IMR-90 (cell line): ENCODE measurements around the gene BCL2L2. TPM values are rescaled to one million over a fixed set of nuclear protein-coding genes. Genes with fewer than 3 reads are reported as not detected.

ENCODE experiments used
- ATAC-seq: fragments of 200-7000 bp; cut with Tn5 transposase; 2 replicates; pipeline ENCODE4 v1.9.1; 2020; ENCODE audit warnings: low read depth, mild to moderate bottlenecking, moderate library complexity
- BruUV-seq: library from RNA; stranded (reverse); fragments of 400-500 nt; replicated peaks from 2 replicates; lab custom pipeline; 2021; lab: Mats Ljungman, UMichigan
- CTCF ChIA-PET: fragments of 300-600 bp; formaldehyde crosslinking; extraction: SDS; loops from one replicate; lab custom pipeline; 2021; ENCODE audit warnings: antibody characterized with exemption; lab: Yijun Ruan, JAX
- POLR2A ChIA-PET: fragments of 300-600 bp; sonication (Branson Sonifier 250); formaldehyde crosslinking; loops from one replicate; lab custom pipeline; 2022; ENCODE audit warnings: antibody characterized with exemption; ENCODE audit not compliant: unreplicated experiment; lab: Charles Lee
- DNase-seq: peaks from one replicate; pipeline ENCODE4 v3.0.0; 2013
- H2AFZ ChIP-seq: replicated peaks from 2 replicates; pipeline ENCODE3; 2013; ENCODE audit warnings: low read length, mild to moderate bottlenecking; ENCODE audit not compliant: poor library complexity
- H2AK5ac ChIP-seq: 2 replicates; pipeline ENCODE4 v1.6.1; 2013; ENCODE audit warnings: low read depth, low read length, inconsistent platforms
- H2AK9ac ChIP-seq: replicated peaks from 2 replicates; pipeline ENCODE3; 2013; ENCODE audit warnings: mild to moderate bottlenecking, low read depth, low read length, moderate library complexity; ENCODE audit not compliant: poor library complexity
- H2BK120ac ChIP-seq: 2 replicates; pipeline ENCODE4 v1.6.1; 2013; ENCODE audit warnings: low read depth, low read length, inconsistent platforms
- H2BK15ac ChIP-seq: 3 replicates; pipeline ENCODE4 v1.6.1; 2013; ENCODE audit warnings: low read depth, low read length, inconsistent platforms
- H2BK20ac ChIP-seq: 2 replicates; pipeline ENCODE4 v1.6.1; 2013; ENCODE audit warnings: low read depth, mild to moderate bottlenecking, inconsistent platforms, low read length, moderate library complexity
- H2BK5ac ChIP-seq: 2 replicates; pipeline ENCODE4 v1.6.1; 2013; ENCODE audit warnings: mild to moderate bottlenecking, low read depth, low read length, inconsistent platforms; ENCODE audit not compliant: poor library complexity, severe bottlenecking
- H3K14ac ChIP-seq: replicated peaks from 2 replicates; pipeline ENCODE4 v1.6.1; 2013; ENCODE audit warnings: low read depth, low read length, inconsistent platforms
- H3K18ac ChIP-seq: 2 replicates; pipeline ENCODE4 v1.6.1; 2013; ENCODE audit warnings: low read depth, low read length, control low read depth
- H3K23ac ChIP-seq: 2 replicates; pipeline ENCODE4 v1.6.1; 2013; ENCODE audit warnings: low read depth, low read length, inconsistent platforms
- H3K27ac ChIP-seq: 2 replicates; pipeline ENCODE4 v1.5.1; 2013; ENCODE audit warnings: mild to moderate bottlenecking, control low read depth, low read length; ENCODE audit not compliant: insufficient read depth
- H3K27me3 ChIP-seq: 2 replicates; pipeline ENCODE4 v1.6.1; 2013; ENCODE audit warnings: low read length; ENCODE audit not compliant: control insufficient read depth, insufficient read depth
- H3K36me3 ChIP-seq: 2 replicates; pipeline ENCODE4 v1.6.1; 2013; ENCODE audit warnings: low read length, mixed read lengths; ENCODE audit not compliant: control insufficient read depth, insufficient read depth
- H3K4ac ChIP-seq: 2 replicates; pipeline ENCODE4 v1.6.1; 2013; ENCODE audit warnings: low read depth, low read length, inconsistent platforms
- H3K4me1 ChIP-seq: 2 replicates; pipeline ENCODE4 v1.6.1; 2013; ENCODE audit warnings: low read length, mixed read lengths; ENCODE audit not compliant: control insufficient read depth, insufficient read depth
- H3K4me2 ChIP-seq: 2 replicates; pipeline ENCODE4 v1.6.1; 2013; ENCODE audit warnings: low read depth, mild to moderate bottlenecking, control low read depth, low read length, moderate library complexity
- H3K4me3 ChIP-seq: 2 replicates; pipeline ENCODE4 v1.5.1; 2013; ENCODE audit warnings: low read depth, mild to moderate bottlenecking, control low read depth, low read length, moderate library complexity; ENCODE audit not compliant: insufficient read depth
- H3K56ac ChIP-seq: 2 replicates; pipeline ENCODE4 v1.6.1; 2013; ENCODE audit warnings: low read length, inconsistent platforms; ENCODE audit not compliant: insufficient read depth; ENCODE audit errors: extremely low read depth
- H3K79me1 ChIP-seq, 2 experiments: 2 replicates each; pipeline ENCODE4 v1.6.1; 2013; ENCODE audit warnings: low read length in 2 of 2, inconsistent platforms in 1 of 2, low read depth in 1 of 2
- H3K9ac ChIP-seq: 2 replicates; pipeline ENCODE4 v1.6.1; 2013; ENCODE audit warnings: low read depth, low read length, control low read depth
- H3K9me1 ChIP-seq: 2 replicates; pipeline ENCODE4 v1.6.1; 2013; ENCODE audit warnings: low read length, inconsistent platforms; ENCODE audit not compliant: insufficient read depth
- H3K9me3 ChIP-seq: 2 replicates; pipeline ENCODE4 v1.6.1; 2013; ENCODE audit warnings: low read length; ENCODE audit not compliant: control insufficient read depth, insufficient read depth
- H4K20me1 ChIP-seq: 2 replicates; pipeline ENCODE4 v1.6.1; 2013; ENCODE audit warnings: low read length, inconsistent platforms; ENCODE audit not compliant: insufficient read depth
- H4K5ac ChIP-seq: 2 replicates; pipeline ENCODE4 v1.6.1; 2013; ENCODE audit warnings: mild to moderate bottlenecking, low read depth, low read length, control low read depth
- H4K8ac ChIP-seq, 2 experiments: 2 replicates each; pipeline ENCODE4 v1.6.1; 2013; ENCODE audit warnings: low read depth in 2 of 2, low read length in 2 of 2, control low read depth in 1 of 2, inconsistent platforms in 1 of 2
- H4K91ac ChIP-seq: 2 replicates; pipeline ENCODE4 v1.6.1; 2013; ENCODE audit warnings: low read depth, low read length, inconsistent platforms; ENCODE audit not compliant: insufficient read depth
- BHLHE40 ChIP-seq: fragments of 150-350 bp; IDR thresholded peaks from 2 replicates; pipeline ENCODE4 v1.6.1; 2016; ENCODE audit warnings: mild to moderate bottlenecking, low read depth, low read length
- CEBPB ChIP-seq: IDR thresholded peaks from 2 replicates; pipeline ENCODE4 v1.6.1; 2012; ENCODE audit warnings: low read depth, low read length, improper control_type of control experiment
- CHD1 ChIP-seq: IDR thresholded peaks from 2 replicates; pipeline ENCODE4 v1.6.1; 2012; ENCODE audit warnings: low read depth, low read length, improper control_type of control experiment
- CTCF ChIP-seq: conservative IDR thresholded peaks from 2 replicates; pipeline ENCODE4 v1.5.1; 2012; ENCODE audit warnings: mild to moderate bottlenecking, low read depth, low read length, improper control_type of control experiment
- ELK1 ChIP-seq: fragments of 150-350 bp; IDR thresholded peaks from 2 replicates; pipeline ENCODE4 v1.6.1; 2016; ENCODE audit warnings: low read depth, mild to moderate bottlenecking, low read length, moderate library complexity, borderline replicate concordance
- MAFK ChIP-seq: IDR thresholded peaks from 2 replicates; pipeline ENCODE4 v1.6.1; 2012; ENCODE audit warnings: low read depth, low read length, improper control_type of control experiment
- MXI1 ChIP-seq: IDR thresholded peaks from 2 replicates; pipeline ENCODE4 v1.6.1; 2012; ENCODE audit warnings: low read depth, mild to moderate bottlenecking, low read length, moderate library complexity, borderline replicate concordance
- POLR2A ChIP-seq: IDR thresholded peaks from 2 replicates; pipeline ENCODE4 v1.6.1; 2012; ENCODE audit warnings: mild to moderate bottlenecking, low read depth, low read length
- RAD21 ChIP-seq: IDR thresholded peaks from 2 replicates; pipeline ENCODE4 v1.6.1; 2012; ENCODE audit warnings: low read length, improper control_type of control experiment
- RCOR1 ChIP-seq: IDR thresholded peaks from 2 replicates; pipeline ENCODE4 v1.6.1; 2012; ENCODE audit warnings: mild to moderate bottlenecking, low read length, improper control_type of control experiment; ENCODE audit not compliant: insufficient replicate concordance
- RFX5 ChIP-seq: IDR thresholded peaks from 2 replicates; pipeline ENCODE4 v1.8.0; 2012; ENCODE audit warnings: low read depth, mild to moderate bottlenecking, low read length, moderate library complexity
- SMC3 ChIP-seq: fragments of 150-350 bp; IDR thresholded peaks from 2 replicates; pipeline ENCODE4 v1.6.1; 2016; ENCODE audit warnings: low read depth, mild to moderate bottlenecking, antibody characterized with exemption, low read length, moderate library complexity
- USF2 ChIP-seq: fragments of 150-350 bp; IDR thresholded peaks from 2 replicates; pipeline ENCODE4 v1.6.1; 2017; ENCODE audit warnings: mild to moderate bottlenecking, antibody characterized with exemption, low read length, low read depth
- WGBS, 2 experiments: methylation state at CpG; one replicate each; pipeline versions ENCODE4 v1.1.5 to v1.1.7; 2013; ENCODE audit warnings: missing lambda C conversion rate in 2 of 2; ENCODE audit not compliant: insufficient read length in 1 of 2; ENCODE audit errors: extremely low coverage in 2 of 2; 5-methylcytosine and 5-hydroxymethylcytosine counted together
- dilution Hi-C: fragments of 300-500 bp; cut with HindIII; formaldehyde crosslinking; loops from one replicate; pipeline ENCODE4 v1.14.3; 2018; ENCODE audit warnings: low sequenced_read_pairs; ENCODE audit not compliant: unreplicated experiment
- in situ Hi-C: fragments of 300-500 bp; cut with MboI; formaldehyde crosslinking; loops from 3 replicates; pipeline ENCODE4 v1.14.3; 2019; ENCODE audit warnings: low sequenced_read_pairs, inconsistent platforms, mixed read lengths
- intact Hi-C: fragments of 100-400 bp; cut with micrococcal nuclease; formaldehyde crosslinking; loops from 2 replicates; pipeline ENCODE4 v1.10.0; 2022
- polyA plus RNA-seq, 3 experiments: library from polyadenylated mRNA; depleted of rRNA; stranded (reverse); fragments of >200 nt; gene quantifications; 2 replicates each; pipeline ENCODE4 v1.2.3, GENCODE V29; 2012; ENCODE audit warnings: low replicate concordance in 1 of 3
- total RNA-seq: library from RNA; depleted of rRNA; stranded (reverse); fragments of >200 nt; gene quantifications from 2 replicates; pipeline ENCODE4 v1.2.3, GENCODE V29; 2012

BCL2L2 gene
- total and polyA plus RNA-seq, 2 of the 4 experiments (the other 2 are of a cell fraction): 14.5 to 40.9 TPM

- Histone ChIP-seq H2AFZ (no peak overlapping the region), H4K5ac (no peak overlapping the region), H3K9me1 (no peaks in the 10 kb centered on the region), H3K9ac (no peak overlapping the region), H4K91ac (no peak overlapping the region), H2BK5ac (no peak overlapping the region), H3K4ac (no peak overlapping the region), H2BK15ac (no peak overlapping the region), H3K56ac (no peak overlapping the region), H4K20me1 (no peaks in the 10 kb centered on the region), H3K23ac (no peak overlapping the region), H3K18ac (no peak overlapping the region), H3K14ac (no peak overlapping the region), H3K9me3 (no peaks in the 10 kb centered on the region), H2AK5ac (no peak overlapping the region), H3K4me3 (no peak overlapping the region), H3K27ac (no peak overlapping the region), H2BK120ac (no peak overlapping the region), H2AK9ac (no peak overlapping the region), H3K36me3 (no peaks in the 10 kb centered on the region), H3K79me1 (no peaks in the 10 kb centered on the region), H3K4me1 (no peaks in the 10 kb centered on the region), H3K4me2 (no peak overlapping the region), H4K8ac (no peak overlapping the region), H3K27me3 (peaks cover 14% of the 10 kb centered on the region), H2BK20ac (no peak overlapping the region)
- DNase-seq (no peak), ATAC-seq (no peak)
- WGBS, 2 experiments: 60% methylated on average over 3 of the region's 5 CpGs; no CpG with 5 or more reads in 1 of the 2 experiments
- no peak for TF ChIP-seq MAFK
- no peak for TF ChIP-seq POLR2A
- TF ChIP-seq RAD21: no peak
- no peak for TF ChIP-seq BHLHE40
- no peak for TF ChIP-seq USF2
- TF ChIP-seq CTCF: no peak
- TF ChIP-seq RFX5: no peak
- no peak for TF ChIP-seq MXI1
- no peak for TF ChIP-seq CEBPB
- TF ChIP-seq RCOR1: no peak
- TF ChIP-seq CHD1: no peak
- no peak for TF ChIP-seq ELK1
- no peak for TF ChIP-seq SMC3
- ChIA-PET CTCF (interaction anchor here (0.5 to 1.6 kb wide), 2 partner anchors 10 to 220 kb away, joined by 3 to 4 read pairs; no protein-coding TSS in a partner anchor), POLR2A (interaction anchor here (0.6 kb wide), 1 partner anchor 30 kb away, joined by 6 read pairs; no protein-coding TSS in a partner anchor)
- dilution Hi-C loops (no loop called here), intact Hi-C loops (no loop called here), in situ Hi-C loops (no loop called here)
- BruUV-seq: no TSS peak
Observed at GRCh38 chr14:23258256-23258655, 48.4 kb upstream of the BCL2L2 start.
